T-helper 1 cell treated with Interleukin-12 subunit alpha and Interleukin-12 subunit beta and Interleukin-4 antibody, amounts not matched to agents 30 μg/mL and 1 μg/mL, for 36 hours (primary cell): Measurements from ENCODE around the gene NAAA.
A peak's percentile ranks its signal among the peaks of the same experiment; 100 is the strongest.
"Not testable (repeated sequence)": the region's sequence is repeated elsewhere in the genome, so short reads cannot be mapped to it uniquely, and the experiment has no call there.

ENCODE experiments used
- H3K27ac Mint-ChIP-seq: one replicate; pipeline ENCODE4 v1.8.0; 2021; ENCODE audit warnings: mild to moderate bottlenecking, mixed read lengths
- H3K27me3 Mint-ChIP-seq: one replicate; pipeline ENCODE4 v1.8.0; 2021; ENCODE audit warnings: low read depth, mixed read lengths
- H3K36me3 Mint-ChIP-seq: one replicate; pipeline ENCODE4 v1.8.0; 2021; ENCODE audit warnings: low read depth, mixed read lengths
- H3K4me1 Mint-ChIP-seq: one replicate; pipeline ENCODE4 v1.8.0; 2021; ENCODE audit warnings: low read depth, mixed read lengths
- H3K4me3 Mint-ChIP-seq: one replicate; pipeline ENCODE4 v1.8.0; 2021; ENCODE audit warnings: mild to moderate bottlenecking, moderate library complexity, mixed read lengths
- H3K9me3 Mint-ChIP-seq: one replicate; pipeline ENCODE4 v1.8.0; 2021; ENCODE audit warnings: mixed read lengths

NAAA gene

DNA sequence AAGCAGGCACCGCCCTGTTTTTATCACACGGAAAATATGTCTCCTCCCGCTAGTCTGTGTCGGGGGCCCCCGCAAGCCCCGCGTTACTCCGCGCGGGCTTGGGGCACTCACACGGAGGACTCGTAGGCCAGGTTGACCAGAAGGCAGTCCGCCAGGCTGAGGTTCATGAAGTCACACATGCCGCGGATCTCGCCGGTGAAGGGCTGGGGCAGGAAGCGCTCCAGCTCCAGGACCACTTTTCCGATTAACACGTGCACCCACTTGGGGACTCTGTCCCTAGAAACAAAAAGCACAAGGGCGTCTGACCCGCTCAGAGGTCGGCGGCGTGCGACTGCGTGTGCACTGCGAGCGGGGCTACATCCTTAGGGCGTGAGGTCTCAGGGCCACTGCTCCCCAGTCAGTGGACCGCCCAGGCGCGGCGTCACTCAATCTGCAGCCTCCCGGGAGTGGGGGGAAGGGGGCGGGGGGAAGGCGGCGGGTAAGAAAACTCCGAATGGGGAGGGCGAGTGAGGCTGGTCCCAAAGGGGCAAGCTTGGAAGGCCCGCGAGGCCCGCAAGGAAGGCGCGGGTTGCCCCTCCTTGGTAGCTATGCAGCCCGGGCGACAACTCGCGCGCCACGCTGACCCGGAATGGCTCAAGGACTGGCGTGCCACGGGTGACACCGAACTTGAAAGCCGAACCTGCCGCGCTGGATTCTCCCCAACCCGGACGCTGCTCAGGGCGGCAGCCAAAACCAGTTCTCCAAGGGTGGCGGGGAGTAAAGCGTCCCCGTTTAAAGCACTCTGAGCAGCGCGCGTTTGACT, 722 bp downstream of the NAAA start:
- H3K9me3 Mint-ChIP-seq: no peaks in the 10 kb centered on the region
- H3K27me3 Mint-ChIP-seq: no peaks in the 10 kb centered on the region
- H3K4me1 Mint-ChIP-seq: peaks cover 13% of the 10 kb centered on the region
- H3K4me3 Mint-ChIP-seq: peak overlapping the region; percentile 94
- H3K27ac Mint-ChIP-seq: peak overlapping the region; percentile 96
- H3K36me3 Mint-ChIP-seq: peaks cover 16% of the 10 kb centered on the region

- H3K27ac Mint-ChIP-seq: no peak overlapping the region
- H3K4me3 Mint-ChIP-seq: no peak overlapping the region
- peaks cover 13% of the 10 kb centered on the region for H3K4me1 Mint-ChIP-seq
- H3K9me3 Mint-ChIP-seq: no peaks in the 10 kb centered on the region
- no peaks in the 10 kb centered on the region for H3K27me3 Mint-ChIP-seq
- peaks cover 19% of the 10 kb centered on the region for H3K36me3 Mint-ChIP-seq
These were observed 5.2 kb downstream of the NAAA start for GRCh38 chr4:75935628-75936027.

DNA sequence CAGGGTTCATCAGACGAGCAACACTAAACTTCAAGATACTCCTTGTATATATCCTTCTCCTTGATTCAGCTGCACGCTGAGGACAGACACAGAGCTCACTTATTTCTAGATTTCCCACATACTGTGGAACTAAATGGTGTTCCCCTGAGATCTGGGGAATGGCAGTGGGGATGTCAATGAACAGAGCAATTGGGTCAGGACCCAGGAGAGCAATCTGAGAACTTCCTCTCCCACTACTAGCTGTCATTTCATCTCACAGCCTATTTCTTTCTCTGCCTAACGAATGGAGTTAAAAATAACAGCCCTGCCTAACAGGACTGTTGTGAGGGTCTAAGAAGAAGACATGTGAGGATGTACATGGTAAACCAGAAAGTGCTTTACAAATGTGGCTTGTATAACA, 10.7 kb downstream of the NAAA start:
- Mint-ChIP-seq H3K9me3 (no peaks in the 10 kb centered on the region), H3K36me3 (peaks cover 15% of the 10 kb centered on the region), H3K4me1 (no peaks in the 10 kb centered on the region), H3K4me3 (no peak overlapping the region), H3K27me3 (no peaks in the 10 kb centered on the region), H3K27ac (no peak overlapping the region)

DNA sequence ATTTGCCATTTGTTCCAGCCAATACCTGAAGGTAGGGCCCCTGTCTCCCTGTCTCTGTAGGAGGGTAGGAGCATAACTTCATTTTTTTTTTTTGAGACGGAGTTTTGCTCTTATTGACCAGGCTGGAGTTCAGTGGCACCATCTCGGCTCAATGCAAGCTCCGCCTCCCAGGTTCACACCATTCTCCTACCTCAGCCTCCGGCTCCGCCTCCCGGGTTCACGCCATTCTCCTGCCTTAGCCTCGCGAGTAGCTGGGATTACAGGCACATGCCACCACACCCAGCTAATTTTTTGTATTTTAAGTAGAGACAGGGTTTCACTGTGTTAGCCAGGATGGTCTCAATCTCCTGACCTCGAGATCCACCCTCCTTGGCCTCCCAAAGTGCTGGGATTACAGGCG, 15.9 kb downstream of the NAAA start:
- not testable (repeated sequence) for H3K4me1 Mint-ChIP-seq, H3K4me3 Mint-ChIP-seq, H3K9me3 Mint-ChIP-seq, H3K27ac Mint-ChIP-seq, H3K27me3 Mint-ChIP-seq
- peaks cover 24% of the 10 kb centered on the region for H3K36me3 Mint-ChIP-seq

GRCh38 chr4:75924309-75924827, 16.4 kb downstream of the NAAA start:
- Mint-ChIP-seq H3K9me3 (no peaks in the 10 kb centered on the region), H3K27ac (no peak overlapping the region), H3K4me1 (peaks cover 2% of the 10 kb centered on the region), H3K27me3 (no peaks in the 10 kb centered on the region), H3K36me3 (peaks cover 24% of the 10 kb centered on the region), H3K4me3 (no peak overlapping the region)

DNA sequence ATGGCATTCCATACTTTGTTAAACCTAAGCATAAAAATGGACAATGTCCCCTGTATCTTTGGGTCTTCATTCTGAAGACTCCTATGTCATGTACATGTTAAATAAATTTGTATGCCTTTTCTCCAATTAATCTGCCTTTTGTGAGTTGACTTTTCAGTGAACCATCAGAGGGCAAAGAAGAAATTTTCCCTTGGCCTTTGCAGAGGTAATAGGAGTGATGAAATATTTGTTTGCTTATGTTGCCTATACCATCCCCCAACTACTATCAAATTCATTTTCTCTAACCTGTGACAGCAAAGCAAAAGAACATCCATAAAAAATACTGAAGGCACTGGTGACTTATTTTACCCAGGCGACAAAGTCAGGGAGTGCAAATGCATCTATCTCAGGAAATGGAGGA, 18.2 kb downstream of the NAAA start:
- peaks cover 2% of the 10 kb centered on the region for H3K4me1 Mint-ChIP-seq
- no peak overlapping the region for H3K27ac Mint-ChIP-seq
- no peaks in the 10 kb centered on the region for H3K9me3 Mint-ChIP-seq
- H3K36me3 Mint-ChIP-seq: peaks cover 23% of the 10 kb centered on the region
- no peak overlapping the region for H3K4me3 Mint-ChIP-seq
- H3K27me3 Mint-ChIP-seq: no peaks in the 10 kb centered on the region

DNA sequence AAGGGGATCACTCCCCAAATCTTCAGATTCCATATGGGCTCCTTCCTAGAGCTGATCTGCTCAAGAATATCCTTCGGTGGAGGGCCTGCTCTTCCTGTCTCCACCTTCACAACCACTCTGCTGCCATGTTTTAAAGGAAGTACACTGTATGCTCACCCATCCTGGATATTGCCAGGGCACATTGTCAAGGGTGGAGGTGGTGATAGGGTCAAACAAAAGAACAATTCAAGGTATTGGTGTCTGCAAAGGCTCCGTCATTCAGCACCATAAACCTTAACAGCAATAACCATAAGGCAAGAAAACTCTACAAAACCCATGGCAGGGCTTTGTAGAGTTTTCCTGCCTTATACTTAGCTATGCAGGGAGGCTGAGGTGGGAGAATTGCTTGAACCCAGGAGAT, 18.9 kb downstream of the NAAA start:
- Mint-ChIP-seq H3K4me1 (peaks cover 2% of the 10 kb centered on the region), H3K36me3 (peaks cover 23% of the 10 kb centered on the region), H3K27me3 (no peaks in the 10 kb centered on the region), H3K27ac (no peak overlapping the region), H3K9me3 (no peaks in the 10 kb centered on the region), H3K4me3 (no peak overlapping the region)

GRCh38 chr4:75920327-75920726, 20.5 kb downstream of the NAAA start:
- Mint-ChIP-seq H3K36me3 (peaks cover 22% of the 10 kb centered on the region), H3K27me3 (no peaks in the 10 kb centered on the region), H3K9me3 (no peaks in the 10 kb centered on the region), H3K4me3 (no peak overlapping the region), H3K27ac (no peak overlapping the region), H3K4me1 (peaks cover 3% of the 10 kb centered on the region)

- H3K27ac Mint-ChIP-seq: no peak overlapping the region
- peaks cover 21% of the 10 kb centered on the region for H3K36me3 Mint-ChIP-seq
- H3K4me3 Mint-ChIP-seq: no peak overlapping the region
- H3K27me3 Mint-ChIP-seq: no peaks in the 10 kb centered on the region
- peaks cover 3% of the 10 kb centered on the region for H3K4me1 Mint-ChIP-seq
- H3K9me3 Mint-ChIP-seq: no peaks in the 10 kb centered on the region
These were observed 20.9 kb downstream of the NAAA start for GRCh38 chr4:75919920-75920319.

GRCh38 chr4:75916091-75916661, 24.6 kb downstream of the NAAA start:
- Mint-ChIP-seq H3K27ac (no peak overlapping the region), H3K4me1 (peaks cover 1% of the 10 kb centered on the region), H3K27me3 (no peaks in the 10 kb centered on the region), H3K4me3 (no peak overlapping the region), H3K9me3 (no peaks in the 10 kb centered on the region), H3K36me3 (peaks cover 14% of the 10 kb centered on the region)

- no peaks in the 10 kb centered on the region for H3K9me3 Mint-ChIP-seq
- H3K27me3 Mint-ChIP-seq: no peaks in the 10 kb centered on the region
- peaks cover 4% of the 10 kb centered on the region for H3K36me3 Mint-ChIP-seq
- H3K27ac Mint-ChIP-seq: no peak overlapping the region
- no peak overlapping the region for H3K4me3 Mint-ChIP-seq
- H3K4me1 Mint-ChIP-seq: peaks cover 1% of the 10 kb centered on the region
These were observed 27.8 kb downstream of the NAAA start for GRCh38 chr4:75912968-75913367.

GRCh38 chr4:75910831-75911230, 30.0 kb downstream of the NAAA start:
- not testable (repeated sequence) for H3K36me3 Mint-ChIP-seq, H3K9me3 Mint-ChIP-seq, H3K27me3 Mint-ChIP-seq, H3K4me1 Mint-ChIP-seq, H3K27ac Mint-ChIP-seq, H3K4me3 Mint-ChIP-seq

- H3K4me3 Mint-ChIP-seq: no peak overlapping the region
- no peaks in the 10 kb centered on the region for H3K9me3 Mint-ChIP-seq
- H3K4me1 Mint-ChIP-seq: no peaks in the 10 kb centered on the region
- H3K36me3 Mint-ChIP-seq: peaks cover 3% of the 10 kb centered on the region
- H3K27ac Mint-ChIP-seq: no peak overlapping the region
- no peaks in the 10 kb centered on the region for H3K27me3 Mint-ChIP-seq
These were observed 31.4 kb downstream of the NAAA start for GRCh38 chr4:75909405-75909804.

- Mint-ChIP-seq H3K27ac (no peak overlapping the region), H3K9me3 (no peaks in the 10 kb centered on the region), H3K27me3 (no peaks in the 10 kb centered on the region), H3K36me3 (no peaks in the 10 kb centered on the region), H3K4me3 (no peak overlapping the region), H3K4me1 (no peaks in the 10 kb centered on the region)
These were observed 32.3 kb downstream of the NAAA start for GRCh38 chr4:75908555-75908954.

GRCh38 chr4:75907966-75908365, 32.8 kb downstream of the NAAA start:
- H3K4me3 Mint-ChIP-seq: no peak overlapping the region
- no peak overlapping the region for H3K27ac Mint-ChIP-seq
- no peaks in the 10 kb centered on the region for H3K36me3 Mint-ChIP-seq
- H3K27me3 Mint-ChIP-seq: no peaks in the 10 kb centered on the region
- no peaks in the 10 kb centered on the region for H3K4me1 Mint-ChIP-seq
- no peaks in the 10 kb centered on the region for H3K9me3 Mint-ChIP-seq
